Measurements from ENCODE around the gene CELF6. TPM values are rescaled to one million over a fixed set of nuclear protein-coding genes. Genes with fewer than 3 reads are reported as not detected.

The CELF6 gene
- total RNA-seq, 1 donor from 2014 or later, result 2.2 TPM

DNA sequence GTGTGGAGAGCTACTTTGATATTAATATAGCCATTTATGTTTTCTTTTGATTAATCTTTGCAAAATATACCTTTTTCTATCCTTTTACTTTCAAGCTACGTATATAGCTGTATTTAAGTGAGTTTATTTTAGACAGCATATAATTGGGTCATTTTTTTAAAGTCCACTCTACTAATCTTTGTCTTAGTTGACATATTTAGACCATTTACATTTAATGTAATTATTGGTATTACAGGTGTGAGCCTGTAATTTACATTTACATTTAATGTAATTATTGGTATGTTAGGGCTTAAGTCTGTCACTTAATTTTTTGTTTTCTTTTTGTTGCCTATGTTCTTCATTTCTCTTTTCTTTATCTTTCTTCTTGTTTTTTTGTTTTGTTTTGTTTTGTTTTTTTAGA is 3.8 kb upstream of the CELF6 start:
- Mint-ChIP-seq H3K27ac (no peak overlapping the region), H3K9me3 (peaks cover 6% of the 10 kb centered on the region), H3K36me3 (ENCODE audit: low read depth) (peaks cover 38% of the 10 kb centered on the region), H3K4me3 (no peak overlapping the region), H3K4me1 (peaks cover 14% of the 10 kb centered on the region), H3K27me3 (no peaks in the 10 kb centered on the region)
- no peak for ATAC-seq (ENCODE audit: low read depth)
- TF ChIP-seq, protein P1, sequence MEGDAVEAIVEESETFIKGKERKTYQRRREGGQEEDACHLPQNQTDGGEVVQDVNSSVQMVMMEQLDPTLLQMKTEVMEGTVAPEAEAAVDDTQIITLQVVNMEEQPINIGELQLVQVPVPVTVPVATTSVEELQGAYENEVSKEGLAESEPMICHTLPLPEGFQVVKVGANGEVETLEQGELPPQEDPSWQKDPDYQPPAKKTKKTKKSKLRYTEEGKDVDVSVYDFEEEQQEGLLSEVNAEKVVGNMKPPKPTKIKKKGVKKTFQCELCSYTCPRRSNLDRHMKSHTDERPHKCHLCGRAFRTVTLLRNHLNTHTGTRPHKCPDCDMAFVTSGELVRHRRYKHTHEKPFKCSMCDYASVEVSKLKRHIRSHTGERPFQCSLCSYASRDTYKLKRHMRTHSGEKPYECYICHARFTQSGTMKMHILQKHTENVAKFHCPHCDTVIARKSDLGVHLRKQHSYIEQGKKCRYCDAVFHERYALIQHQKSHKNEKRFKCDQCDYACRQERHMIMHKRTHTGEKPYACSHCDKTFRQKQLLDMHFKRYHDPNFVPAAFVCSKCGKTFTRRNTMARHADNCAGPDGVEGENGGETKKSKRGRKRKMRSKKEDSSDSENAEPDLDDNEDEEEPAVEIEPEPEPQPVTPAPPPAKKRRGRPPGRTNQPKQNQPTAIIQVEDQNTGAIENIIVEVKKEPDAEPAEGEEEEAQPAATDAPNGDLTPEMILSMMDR (IDR thresholded peaks at IDR 0.05), result no peak
- POLR2A ChIA-PET, result interaction anchor here (0.7 kb wide), 1 partner anchor 11 kb away, joined by 3 read pairs; no protein-coding TSS in a partner anchor
- no peak for DNase-seq
- intact Hi-C loops (cut with micrococcal nuclease), result loop anchor here (5.0 kb wide), 1 partner anchor 364 kb away; the partner anchor contains the start of genes BBS4 and HIGD2B
- CTCF ChIA-PET, result no interaction called here

DNA sequence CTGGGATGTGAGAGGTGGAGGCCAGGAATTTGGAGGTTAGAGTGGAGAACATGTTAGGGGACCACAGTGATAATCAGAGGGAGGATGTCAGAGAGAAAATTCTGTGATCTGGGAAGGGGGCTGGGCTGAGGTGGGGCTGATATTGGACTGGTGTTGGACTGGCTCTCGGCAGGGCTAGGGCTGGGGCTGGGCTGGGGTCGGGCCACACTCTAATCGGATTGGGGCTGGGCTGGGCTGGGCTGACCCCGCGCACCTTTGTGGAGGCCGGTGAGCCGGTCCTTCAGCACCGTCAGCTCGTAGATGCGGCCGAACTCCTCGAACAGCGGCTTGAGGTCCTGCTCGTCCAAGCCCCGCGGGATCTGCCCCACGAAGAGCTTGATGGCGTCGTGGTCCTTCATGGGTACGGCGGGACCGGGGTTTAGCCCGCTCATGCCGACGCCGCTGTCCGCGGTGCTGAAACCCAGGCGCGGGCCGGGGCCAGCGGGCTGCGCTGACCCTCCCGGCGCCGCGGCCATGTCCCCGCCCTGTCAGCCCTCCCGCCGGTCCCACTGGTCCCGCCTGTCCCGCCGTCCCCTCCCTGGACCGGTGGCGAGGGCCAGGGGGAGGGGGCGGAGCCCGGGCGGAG is 485 bp downstream of the CELF6 start:
- H3K27ac Mint-ChIP-seq, result no peak overlapping the region
- CTCF ChIA-PET, result no interaction called here
- ATAC-seq (ENCODE audit: low read depth), result peak; percentile 51

DNA sequence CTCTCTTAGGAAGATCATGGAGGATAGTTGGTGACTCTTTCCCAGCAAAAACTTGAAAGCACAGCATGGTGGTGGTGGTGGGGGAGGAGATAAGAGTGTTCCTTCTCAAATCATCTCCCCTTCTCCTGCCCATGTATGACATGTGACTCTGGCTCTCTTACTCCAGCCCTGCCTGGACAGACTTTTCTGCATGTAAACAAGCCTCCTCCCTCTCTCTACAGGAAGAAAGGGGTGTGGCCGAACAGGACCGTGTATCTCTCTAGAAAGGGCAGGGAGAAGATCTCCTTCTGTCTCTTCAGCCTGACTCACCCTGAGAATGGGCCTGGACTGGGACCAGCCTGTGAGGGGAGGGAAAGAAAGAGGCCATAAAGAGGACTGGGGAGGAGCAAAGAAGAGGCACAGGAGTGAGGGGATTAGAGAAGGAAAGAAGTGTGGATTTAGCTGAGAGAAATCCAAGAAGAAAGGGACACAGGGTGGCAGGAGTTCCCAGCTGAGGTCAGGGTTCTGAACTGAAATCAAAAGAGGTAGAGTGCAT is 1.5 kb downstream of the CELF6 start:
- CTCF ChIA-PET, result interaction anchor here (1.0 kb wide), 1 partner anchor 118 kb away, joined by 3 read pairs; no protein-coding TSS in a partner anchor

More for the DNA sequence above, 485 bp downstream of the CELF6 start:
- Mint-ChIP-seq H3K27me3 (no peaks in the 10 kb centered on the region), H3K9me3 (peaks cover 4% of the 10 kb centered on the region), H3K36me3 (ENCODE audit: low read depth) (peaks cover 11% of the 10 kb centered on the region), H3K4me1 (peaks cover 18% of the 10 kb centered on the region), H3K4me3 (peak overlapping the region; percentile 55)
- intact Hi-C loops (cut with micrococcal nuclease), result loop anchor here (10.0 kb wide), 1 partner anchor 765 kb away; no protein-coding TSS in a partner anchor
- peak; percentile 57 for DNase-seq
- TF ChIP-seq, protein P1 (IDR thresholded peaks at IDR 0.05), result no peak
- POLR2A ChIA-PET, result interaction anchor here (0.9 to 2.7 kb wide), 4 partner anchors 41 to 91 kb away, joined by 3 to 14 read pairs (median 5); partner anchors contain the start of genes HEXA and PKM

DNA sequence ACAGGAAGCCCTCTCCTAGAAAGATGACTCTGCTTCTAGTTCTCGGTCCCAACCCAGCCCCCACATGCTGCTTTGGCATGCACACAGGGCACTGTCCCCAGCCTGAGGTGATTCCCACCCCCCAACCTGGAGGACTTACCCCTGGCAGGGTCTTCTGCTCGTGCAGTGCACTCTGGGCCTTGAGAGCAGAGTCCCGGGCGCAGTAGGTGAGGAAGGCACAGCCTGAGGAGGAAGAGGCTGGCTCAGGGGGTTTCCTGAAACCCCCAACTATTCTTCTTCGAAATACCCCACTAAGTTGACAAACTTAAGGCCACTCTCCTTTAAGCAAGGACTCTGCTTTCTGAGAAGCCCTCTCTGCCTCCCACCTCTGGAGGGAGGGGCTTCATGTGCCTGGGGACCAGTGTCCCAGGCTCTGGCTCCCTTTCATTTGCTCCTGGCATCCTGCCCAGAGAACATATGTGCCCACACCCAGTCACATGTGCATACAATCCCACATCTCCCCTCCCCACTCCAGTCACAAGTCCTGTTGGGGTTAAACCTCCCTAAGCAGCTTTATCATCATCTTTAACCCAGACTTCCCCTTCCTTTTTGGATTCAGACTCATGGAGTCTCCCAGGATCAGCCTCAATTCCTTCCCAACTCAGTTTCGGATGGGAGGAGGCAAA is 4.1 kb downstream of the CELF6 start:
- peaks cover 16% of the 10 kb centered on the region for H3K4me1 Mint-ChIP-seq
- intact Hi-C loops (cut with micrococcal nuclease), result loop anchor here (10.0 kb wide), 1 partner anchor 769 kb away; no protein-coding TSS in a partner anchor
- no peak overlapping the region for H3K4me3 Mint-ChIP-seq
- no peaks in the 10 kb centered on the region for H3K36me3 Mint-ChIP-seq (ENCODE audit: low read depth)
- POLR2A ChIA-PET, result no interaction called here
- DNase-seq (no peak), ATAC-seq (ENCODE audit: low read depth) (no peak)
- no peaks in the 10 kb centered on the region for H3K27me3 Mint-ChIP-seq
- H3K9me3 Mint-ChIP-seq, result no peaks in the 10 kb centered on the region
- H3K27ac Mint-ChIP-seq, result no peak overlapping the region
- TF ChIP-seq, protein P1 (IDR thresholded peaks at IDR 0.05), result no peak
- CTCF ChIA-PET, result no interaction called here

More for the DNA sequence above, 1.5 kb downstream of the CELF6 start:
- H3K9me3 Mint-ChIP-seq, result no peaks in the 10 kb centered on the region
- ATAC-seq (ENCODE audit: low read depth) (no peak), DNase-seq (no peak)
- POLR2A ChIA-PET, result interaction anchor here (1.2 to 2.7 kb wide), 2 partner anchors 57 kb away, joined by 3 to 14 read pairs; partner anchors contain the start of gene HEXA
- TF ChIP-seq, protein P1 (IDR thresholded peaks at IDR 0.05), result no peak
- H3K4me3 Mint-ChIP-seq, result peak overlapping the region; percentile 55
- intact Hi-C loops (cut with micrococcal nuclease), result loop anchor here (10.0 kb wide), 1 partner anchor 766 kb away; no protein-coding TSS in a partner anchor
- H3K27ac Mint-ChIP-seq, result peak overlapping the region; percentile 47
- peaks cover 18% of the 10 kb centered on the region for H3K4me1 Mint-ChIP-seq
- no peaks in the 10 kb centered on the region for H3K27me3 Mint-ChIP-seq
- H3K36me3 Mint-ChIP-seq (ENCODE audit: low read depth), result peaks cover 2% of the 10 kb centered on the region

Measured in activated B cell treated with CpG ODN at 0.5 μM for 24 hours (primary cell).